A204.1 (cell line): ENCODE measurements around the gene SERPINB12.
A peak's percentile ranks its signal among the peaks of the same experiment; 100 is the strongest.

Source experiments
- FAIRE-seq: peaks from 2 replicates; lab custom pipeline; 2012; peaks lifted over from hg19 to GRCh38; lab: Jason Lieb, UNC

Gene SERPINB12, protein sequence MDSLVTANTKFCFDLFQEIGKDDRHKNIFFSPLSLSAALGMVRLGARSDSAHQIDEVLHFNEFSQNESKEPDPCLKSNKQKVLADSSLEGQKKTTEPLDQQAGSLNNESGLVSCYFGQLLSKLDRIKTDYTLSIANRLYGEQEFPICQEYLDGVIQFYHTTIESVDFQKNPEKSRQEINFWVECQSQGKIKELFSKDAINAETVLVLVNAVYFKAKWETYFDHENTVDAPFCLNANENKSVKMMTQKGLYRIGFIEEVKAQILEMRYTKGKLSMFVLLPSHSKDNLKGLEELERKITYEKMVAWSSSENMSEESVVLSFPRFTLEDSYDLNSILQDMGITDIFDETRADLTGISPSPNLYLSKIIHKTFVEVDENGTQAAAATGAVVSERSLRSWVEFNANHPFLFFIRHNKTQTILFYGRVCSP

DNA sequence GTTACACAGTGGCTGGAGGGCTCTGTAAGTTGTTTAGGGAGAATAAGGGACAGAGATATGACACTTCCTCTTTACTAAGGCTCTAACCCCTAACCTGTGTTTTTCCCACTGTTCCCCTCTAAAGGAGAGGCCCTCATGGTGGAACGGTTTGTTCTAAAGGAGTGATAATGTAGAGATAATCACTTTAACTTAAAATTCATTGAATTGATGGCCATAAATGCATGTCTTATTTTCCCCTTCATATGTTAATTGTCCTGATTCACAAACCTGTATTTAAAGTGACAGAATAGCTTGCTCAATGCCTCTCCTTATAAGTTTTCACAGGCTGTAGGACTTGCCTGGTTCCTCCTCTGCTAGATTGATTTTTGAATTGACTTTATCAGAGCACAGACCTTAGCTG is at the start of gene SERPINB12:
TSS of gene SERPINB12 (plus strand) at position 301 of the 400 bp plus-strand sequence. CDS start 13,791 bp downstream, outside the sequence.
- no peak for FAIRE-seq

DNA sequence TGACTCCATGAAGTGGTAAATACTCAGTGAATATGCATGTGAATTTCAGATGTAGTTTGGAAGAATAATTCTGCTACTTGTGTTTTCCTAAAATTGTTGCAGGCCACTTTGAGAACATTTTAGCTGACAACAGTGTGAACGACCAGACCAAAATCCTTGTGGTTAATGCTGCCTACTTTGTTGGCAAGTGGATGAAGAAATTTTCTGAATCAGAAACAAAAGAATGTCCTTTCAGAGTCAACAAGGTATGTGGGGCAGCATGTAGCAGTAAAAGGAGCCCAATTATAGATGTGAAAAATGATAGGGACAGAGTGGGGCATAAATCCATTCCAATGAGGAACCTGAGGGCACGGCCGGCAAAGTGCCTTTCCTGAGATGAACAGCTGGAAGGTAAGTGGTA is 49.3 kb upstream of the SERPINB12 start:
- no peak for FAIRE-seq

DNA sequence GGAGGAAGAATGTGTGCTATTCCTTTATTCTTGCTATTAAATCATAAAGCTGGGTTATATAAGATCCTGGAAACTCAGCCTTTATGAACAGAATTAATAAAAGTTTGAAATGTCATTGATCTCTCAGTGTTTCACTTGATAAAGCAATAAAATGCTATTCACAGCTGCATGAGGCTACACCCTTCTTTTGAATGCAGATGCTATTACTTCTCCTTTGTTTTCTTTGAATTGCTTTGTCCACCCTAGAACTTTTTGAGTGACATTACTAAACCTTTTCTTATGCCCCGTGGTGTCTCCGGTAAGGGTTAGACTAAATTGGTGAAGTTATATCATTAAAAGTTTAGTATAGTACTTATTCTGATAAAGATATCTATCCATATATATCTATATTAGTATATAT is 46.5 kb upstream of the SERPINB12 start:
- FAIRE-seq: no peak

DNA sequence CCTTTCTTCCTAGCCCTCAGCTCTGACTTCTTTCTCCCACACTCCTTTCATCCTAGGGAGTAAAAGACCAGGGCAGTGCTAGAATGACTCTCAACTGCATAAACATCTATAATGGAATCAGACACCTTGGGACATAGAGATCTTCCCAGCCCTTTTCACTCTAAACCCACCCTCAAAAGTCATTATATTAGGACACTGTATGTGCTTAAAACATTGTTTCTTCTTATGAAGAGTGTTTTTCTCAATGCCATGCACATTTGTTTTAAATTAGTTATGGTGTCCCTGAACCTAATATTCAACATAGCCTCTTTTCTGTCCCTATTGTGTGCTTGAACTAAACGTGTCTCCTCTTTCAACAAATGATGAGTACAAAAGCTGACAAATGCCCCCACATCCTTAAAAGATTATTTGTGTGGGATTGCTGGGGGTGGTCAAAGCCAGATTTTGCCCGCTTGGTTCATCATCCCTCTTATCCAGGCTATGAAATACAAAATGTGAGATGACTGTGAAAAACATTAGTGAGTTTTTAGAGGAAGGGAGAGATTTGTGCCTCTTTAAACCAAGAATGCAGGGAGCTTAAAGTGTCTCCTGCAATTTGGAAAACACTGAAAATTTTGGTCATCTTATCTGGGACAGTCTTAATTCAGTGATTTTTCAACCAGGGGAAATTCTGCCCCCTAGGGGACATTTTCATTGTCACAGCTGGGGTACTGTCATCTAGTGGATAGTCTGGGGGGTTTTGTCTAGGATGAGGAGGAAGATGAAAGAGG is 36.4 kb upstream of the SERPINB12 start:
- no peak for FAIRE-seq

DNA sequence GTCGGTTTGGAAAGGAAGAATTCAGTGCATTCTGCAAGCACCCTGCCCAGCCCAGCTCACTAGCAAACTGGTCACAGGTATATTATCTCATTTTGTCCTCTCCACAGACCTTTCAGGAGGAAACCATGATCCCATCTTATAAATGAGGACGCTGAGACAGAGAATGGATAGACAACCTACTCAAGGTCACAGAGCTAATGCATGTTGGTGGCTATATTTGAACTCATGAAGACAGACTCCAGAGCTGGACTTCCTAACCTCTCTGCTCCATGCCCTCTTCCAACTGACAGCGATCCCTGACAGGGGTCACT is 35.9 kb upstream of the SERPINB12 start:
- no peak for FAIRE-seq

DNA sequence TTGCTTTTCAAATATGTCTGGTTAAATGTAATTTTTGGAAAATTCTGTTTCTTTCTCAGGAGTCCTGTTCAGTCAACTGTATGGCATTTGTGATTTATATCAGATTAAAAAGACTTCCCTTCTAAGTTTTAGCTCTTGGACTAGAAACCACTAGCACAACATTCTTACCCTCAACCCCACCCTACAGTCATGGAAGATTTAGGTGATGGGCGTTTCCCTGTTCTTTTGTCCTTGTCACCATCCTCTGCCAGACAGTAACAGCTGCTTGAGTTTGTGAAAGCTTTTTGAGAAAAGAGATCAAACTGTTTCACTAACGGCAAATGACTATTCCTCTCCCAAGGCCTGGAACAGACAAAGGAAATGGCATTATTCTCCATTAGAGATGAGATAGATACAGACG is 33.6 kb upstream of the SERPINB12 start:
- no peak for FAIRE-seq

DNA sequence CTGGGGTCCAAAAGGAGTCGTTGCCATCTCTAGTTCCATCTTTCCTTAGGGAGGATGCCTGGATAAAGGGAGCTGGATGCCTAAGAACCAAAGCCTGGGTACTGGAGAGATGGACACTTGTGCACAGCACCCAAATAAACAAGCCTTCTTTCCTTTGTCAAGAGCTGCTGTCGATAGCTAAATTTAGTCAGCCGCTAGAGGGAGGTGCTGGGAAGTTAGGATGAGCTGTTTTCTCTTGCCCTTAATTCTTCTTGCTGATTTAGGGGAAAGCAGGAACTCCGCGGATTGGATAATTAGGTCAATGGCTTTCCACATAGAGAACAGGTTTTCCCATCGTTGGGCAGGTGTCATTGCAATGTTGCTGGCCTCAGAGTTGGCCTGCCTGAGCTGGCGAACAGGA is 30.9 kb upstream of the SERPINB12 start:
- FAIRE-seq: no peak

DNA sequence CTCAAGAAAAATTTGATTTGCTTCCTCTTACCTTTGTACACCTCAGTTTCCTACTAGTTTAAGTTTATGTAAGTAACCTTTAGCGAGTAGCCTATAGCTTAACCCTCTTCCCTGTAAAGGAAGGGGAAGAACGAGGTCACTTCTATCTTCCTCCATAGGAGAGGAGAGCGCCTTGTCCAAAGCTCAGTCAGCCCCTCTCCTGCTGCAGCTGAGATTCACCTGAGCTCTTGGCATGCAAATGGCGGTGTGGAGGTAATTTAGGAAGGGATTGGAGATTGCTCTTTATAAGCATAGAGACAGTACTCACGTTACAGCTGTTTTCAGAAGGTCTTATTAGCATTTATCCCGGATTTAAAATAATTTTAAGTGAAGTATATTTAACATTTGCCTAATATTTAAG is 27.8 kb upstream of the SERPINB12 start:
- no peak for FAIRE-seq

DNA sequence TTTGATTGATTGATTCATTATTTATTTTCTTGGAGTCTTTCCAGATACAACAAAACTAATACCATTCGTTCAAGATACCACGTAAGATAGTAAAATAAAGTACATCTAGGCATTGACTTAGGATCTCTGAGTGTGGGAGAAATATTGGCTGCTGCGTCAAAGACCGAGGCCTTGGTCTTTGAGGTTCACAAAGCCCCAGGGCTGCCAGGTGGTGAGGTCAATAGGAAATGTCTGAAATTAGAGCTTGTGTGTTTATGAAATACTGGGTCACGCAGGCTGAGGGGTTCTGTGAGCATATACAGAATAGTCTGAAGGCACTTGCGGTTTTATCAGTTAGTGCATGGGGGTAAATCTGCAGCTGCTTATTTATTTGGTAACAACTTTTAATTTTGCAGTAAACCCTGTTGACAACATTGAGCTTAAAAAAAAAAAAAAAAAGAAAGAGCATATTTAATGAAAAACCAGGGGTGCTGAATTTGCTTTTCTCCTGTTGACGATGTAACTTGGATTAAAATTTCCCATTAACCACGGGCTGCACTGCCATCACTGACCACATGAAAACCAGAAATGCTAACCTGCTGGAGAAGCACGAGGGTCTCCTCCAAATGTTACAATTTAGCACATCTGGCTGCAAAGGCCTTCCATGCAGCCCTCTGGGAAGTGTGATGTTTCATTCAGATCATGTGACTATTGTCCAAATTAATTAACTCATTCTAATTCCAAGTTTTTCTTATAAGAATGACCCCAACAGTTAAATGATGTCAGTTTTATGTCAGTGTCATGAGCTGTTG is 27.1 kb upstream of the SERPINB12 start:
- FAIRE-seq: no peak

DNA sequence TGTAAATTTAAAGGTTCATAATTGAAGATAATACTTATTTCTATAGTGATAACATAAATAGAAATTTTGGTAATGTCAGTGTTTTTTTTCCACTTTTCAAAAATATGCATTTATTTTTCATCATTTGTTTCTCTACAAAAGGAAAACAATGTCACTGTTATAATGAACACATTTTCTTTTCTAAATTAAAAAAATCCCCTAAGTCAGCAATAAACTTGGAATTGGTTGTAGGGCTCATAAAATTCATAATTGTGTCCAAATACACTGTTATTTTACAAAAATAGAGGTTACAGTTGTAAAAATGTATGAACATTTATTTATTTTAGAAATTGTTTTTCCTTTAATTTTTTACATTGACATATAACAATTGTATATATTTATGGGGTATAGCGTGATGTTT is 26.4 kb upstream of the SERPINB12 start:
- FAIRE-seq: peak; percentile 85

DNA sequence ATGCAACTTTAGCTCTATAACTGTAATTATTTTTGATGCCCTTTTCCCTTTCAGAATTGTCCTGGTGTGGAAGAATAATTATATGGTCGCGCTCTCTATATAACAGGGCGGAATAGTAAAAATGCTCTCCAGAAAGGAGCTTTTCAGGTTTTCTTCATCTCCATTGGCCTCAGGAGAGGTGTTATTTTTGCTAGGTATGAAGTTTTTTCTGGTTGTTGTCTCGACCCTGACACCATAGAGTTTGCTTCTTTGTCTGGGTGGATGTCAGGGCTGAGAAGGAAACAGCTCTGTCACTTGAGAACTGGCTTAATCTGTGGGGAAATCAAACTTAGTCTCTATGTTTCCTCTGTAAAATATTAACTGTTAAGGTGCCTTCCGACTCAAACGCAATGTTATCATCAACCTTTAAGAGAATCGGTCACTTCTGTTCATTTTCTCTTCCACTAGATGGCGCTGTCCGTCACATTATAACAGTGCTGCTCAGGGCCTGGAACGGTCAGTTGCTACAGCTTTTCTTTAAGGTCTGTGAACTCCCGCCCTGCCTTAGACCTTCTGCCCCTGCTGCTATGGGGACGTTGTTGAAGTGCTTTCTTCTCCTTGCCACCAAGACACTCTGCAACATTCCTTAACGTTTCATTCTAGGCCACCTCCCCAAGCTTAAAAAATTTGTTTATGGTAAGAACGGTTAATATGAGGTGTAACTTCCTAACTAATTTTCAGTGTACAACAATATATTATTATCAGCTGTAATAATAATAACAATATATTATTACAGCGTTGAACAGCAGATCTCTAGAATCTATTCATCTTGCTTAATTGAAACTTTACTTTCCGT is 23.8 kb upstream of the SERPINB12 start:
- FAIRE-seq: peak; percentile 87

DNA sequence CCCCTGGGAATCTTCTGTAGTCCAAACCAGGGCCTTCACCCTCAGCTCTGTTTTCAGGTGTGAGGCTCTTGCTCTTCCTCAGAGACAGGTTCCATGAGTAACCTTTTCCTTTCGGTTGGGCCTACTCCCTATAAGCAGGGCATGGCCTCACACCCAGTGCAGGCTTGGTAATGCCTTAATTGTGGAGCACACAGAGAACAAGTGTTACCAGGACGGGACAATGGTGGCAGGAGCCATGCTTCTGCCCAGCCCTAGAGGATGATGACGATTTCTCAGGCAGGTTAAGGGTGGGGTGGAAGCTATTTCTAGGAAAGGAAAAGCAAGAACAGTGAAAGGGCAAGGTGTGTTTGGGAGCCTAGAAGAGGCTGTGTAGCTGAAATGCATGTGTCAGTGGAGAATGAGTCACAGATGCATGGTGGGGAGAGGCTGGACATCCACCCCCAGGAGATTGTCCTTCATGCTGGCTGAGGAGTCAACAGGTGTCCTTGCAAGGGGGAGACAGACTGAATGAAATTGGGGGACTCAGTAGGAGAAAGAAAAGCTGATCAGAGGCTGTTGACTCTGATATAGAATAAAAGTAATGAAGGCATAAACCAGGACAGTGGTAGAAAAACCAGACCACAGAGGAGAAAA is 22.0 kb upstream of the SERPINB12 start:
- FAIRE-seq: no peak

DNA sequence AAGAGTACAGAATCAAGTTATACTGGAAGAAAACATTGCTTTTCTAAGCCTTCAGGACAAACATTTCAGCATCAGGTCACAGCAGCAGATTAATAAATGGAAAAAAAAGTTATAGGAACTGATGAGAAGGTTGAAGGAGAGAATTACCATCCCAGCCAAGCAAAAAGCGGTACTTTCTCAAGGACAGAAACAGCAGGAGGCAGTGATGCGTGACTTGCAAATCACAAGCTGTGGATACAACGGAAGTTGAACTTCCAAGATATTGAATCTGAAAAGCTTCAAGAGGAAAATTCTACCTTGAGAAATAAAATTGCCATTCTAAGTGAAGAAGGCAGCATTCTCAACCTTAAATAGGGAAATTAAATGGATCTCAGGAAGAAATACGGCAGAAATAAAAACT is 18.5 kb upstream of the SERPINB12 start:
- no peak for FAIRE-seq

DNA sequence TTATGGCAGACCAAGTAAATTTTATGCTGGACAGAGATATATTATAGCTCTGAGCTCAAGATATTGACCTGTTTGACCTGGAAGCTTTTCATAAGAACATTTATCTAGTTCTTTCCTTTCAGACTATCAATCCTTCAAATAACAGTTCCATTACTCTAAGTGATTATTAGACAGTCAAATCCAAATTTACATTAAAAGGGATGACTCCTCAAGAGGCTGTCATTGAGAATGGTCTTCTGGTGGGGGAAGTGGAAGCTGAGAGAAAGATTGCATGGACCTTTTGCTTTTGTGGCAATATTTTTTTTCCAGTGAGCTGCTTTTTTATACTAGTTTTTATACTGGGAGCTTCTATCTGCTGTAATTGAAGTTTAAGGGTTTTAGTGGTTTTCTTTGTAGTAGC is 14.9 kb upstream of the SERPINB12 start:
- FAIRE-seq: no peak

DNA sequence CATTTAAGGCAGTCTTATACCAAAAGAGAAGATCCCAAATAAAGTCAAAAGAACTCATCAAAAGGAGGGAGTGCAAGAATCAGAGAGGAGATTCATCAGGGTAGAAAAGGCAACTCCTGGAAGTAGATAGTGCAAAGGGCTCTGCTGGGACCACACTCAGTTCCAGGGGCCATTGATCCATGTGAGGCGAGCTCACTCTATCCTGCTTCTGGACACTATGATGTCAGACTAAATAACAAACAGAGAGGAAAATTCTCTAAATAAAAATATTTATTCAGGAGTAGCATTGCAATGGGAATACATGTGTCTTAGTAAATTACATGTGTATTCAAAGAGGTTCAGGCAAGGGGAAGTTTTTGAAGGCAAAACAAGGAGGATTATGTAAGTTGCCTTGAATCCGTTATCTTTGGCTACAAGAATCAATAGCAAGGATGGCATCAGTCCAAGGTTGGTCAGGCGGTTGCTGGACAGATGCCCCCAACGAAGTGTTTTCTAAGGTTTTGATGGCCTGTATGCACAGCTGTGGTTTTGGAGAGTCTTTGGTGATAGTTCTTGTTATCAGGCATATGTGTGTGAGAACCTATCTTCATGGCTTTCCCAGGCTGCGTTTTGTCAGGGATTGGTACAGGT is 13.2 kb upstream of the SERPINB12 start:
- no peak for FAIRE-seq

DNA sequence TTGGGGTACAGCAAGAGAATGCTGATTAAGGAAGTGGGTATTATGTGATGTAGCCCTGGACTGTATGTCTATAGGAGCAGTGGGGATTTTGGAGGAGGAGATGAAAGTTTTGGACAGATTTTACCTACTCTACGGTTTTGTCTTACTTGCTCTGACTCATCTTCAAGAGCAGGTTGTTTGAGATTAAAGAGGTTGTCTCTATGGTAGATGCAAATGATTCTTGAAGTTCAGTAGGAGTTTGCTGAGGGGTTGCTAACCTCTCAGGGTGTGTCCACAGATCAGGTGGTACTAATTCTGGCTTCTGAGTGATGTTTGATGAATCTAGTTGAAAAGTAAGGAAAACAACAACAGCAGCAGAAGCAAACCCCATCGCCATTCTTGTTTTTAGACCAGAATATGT is 9.7 kb upstream of the SERPINB12 start:
- FAIRE-seq: no peak

DNA sequence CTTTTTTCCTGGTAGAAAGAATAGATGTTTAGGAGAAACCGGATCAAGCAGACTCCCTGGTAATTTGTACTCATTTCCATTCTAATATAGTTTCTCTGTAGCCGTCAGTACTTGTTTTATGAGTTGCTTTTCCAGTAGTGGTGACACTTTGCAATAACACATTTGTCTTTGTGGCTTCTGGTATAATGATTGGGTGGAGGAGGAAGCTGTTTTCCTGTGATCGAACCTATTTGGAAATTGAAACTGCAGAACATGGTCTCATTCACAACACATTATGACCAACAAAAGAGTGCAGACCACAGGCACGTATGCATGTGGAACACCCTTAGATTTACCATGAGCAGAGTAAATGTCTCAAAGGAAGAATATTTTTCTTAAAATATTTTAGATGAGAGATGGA is 7.6 kb upstream of the SERPINB12 start:
- no peak for FAIRE-seq

DNA sequence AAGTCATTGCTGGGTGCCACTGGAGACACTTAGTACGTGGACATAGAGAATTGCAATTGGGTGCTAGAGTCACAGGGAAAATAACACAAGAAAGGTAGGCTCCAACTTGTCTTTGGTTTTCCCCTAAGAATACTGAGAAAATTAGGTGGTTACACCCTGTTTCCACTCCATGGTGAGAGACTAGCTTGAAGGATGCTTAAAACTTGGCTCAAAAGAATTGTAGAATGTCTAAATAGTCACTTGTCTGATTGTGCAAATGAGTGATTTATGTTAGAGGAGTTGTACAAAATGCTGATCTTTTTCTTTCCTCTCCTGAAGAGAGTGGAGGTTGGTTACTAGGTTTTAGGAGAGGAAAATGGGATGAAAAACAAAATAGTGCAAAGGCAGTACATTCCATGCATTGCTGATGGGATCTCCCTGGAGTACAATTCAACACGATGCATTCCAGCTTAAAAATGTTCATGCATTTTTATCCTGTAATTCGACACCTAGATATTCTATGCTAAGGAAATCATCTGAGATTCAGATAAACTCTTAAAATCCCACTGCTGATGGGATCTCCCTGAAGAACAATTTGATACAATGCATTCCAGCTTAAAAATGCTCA is 2.2 kb upstream of the SERPINB12 start:
- no peak for FAIRE-seq

DNA sequence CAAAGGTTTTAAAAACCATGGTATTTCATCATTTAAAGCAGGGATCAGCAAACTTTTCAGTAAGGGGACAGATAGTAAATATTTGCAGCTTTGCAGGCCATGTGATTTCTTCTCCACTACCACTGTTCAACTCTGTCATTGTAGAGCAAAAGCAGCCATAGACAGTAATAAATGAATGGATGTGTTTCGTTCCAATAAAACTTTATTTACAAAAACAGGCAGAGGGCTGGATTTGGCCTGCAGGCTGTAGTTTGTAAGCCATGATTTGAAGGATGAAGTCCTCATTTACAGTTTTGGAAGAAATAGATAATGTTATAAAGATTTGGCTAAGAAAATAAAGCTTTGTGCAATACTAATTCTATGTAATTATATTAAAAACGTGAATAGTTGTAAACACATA is 1.8 kb downstream of the SERPINB12 start:
- no peak for FAIRE-seq

DNA sequence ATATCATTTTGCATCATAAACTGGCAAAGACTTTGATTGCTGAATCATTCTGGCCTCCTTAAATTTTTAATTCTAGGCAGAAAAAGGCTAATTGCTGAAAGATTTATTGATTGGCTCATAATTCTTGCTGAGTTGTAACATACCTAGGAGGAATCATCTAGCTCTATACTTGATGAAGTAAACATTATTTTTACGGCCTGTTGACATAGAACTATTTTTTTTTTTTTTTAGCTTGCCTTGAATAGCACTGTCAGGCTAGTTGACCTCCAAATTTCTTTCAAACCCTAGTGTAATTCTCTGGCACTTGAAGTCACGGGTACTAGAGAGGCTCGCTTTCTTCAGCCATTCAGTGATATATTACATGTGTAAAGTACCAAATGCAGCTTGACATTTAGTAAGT is 2.8 kb downstream of the SERPINB12 start:
- FAIRE-seq: no peak

DNA sequence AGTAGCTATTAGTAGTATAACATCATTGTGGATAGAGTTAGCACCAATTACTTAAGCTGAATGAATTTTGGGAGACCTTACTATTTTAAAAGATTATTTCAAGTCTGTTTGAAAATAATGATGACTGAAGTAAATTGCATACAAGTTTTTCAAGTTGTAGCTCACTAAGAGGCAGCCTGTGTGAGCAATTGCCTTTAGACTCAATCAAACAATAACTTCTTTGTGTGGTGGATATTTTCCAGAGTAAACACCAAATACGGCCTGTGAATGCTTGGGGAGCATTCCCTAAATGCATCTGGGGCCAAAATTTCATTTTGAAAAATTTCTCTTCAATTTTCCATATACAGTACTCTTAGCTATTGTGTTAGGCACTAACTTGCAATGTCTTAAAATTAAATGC is 7.9 kb downstream of the SERPINB12 start:
- FAIRE-seq: no peak
